IMR-90 (cell line): ENCODE data around the gene CYP24A1.

Source experiments
- CEBPB ChIP-seq: IDR thresholded peaks from 2 replicates; pipeline ENCODE4 v1.6.1; 2012; ENCODE audit warnings: low read depth, low read length, improper control_type of control experiment
- CTCF ChIP-seq: conservative IDR thresholded peaks from 2 replicates; pipeline ENCODE4 v1.5.1; 2012; ENCODE audit warnings: mild to moderate bottlenecking, low read depth, low read length, improper control_type of control experiment
- POLR2A ChIP-seq: IDR thresholded peaks from 2 replicates; pipeline ENCODE4 v1.6.1; 2012; ENCODE audit warnings: mild to moderate bottlenecking, low read depth, low read length

GRCh38 chr20:54114109-54114508, 59.7 kb downstream of the CYP24A1 start:
- no peak for TF ChIP-seq CTCF
- TF ChIP-seq POLR2A = no peak
- TF ChIP-seq CEBPB = no peak
